Neuronal stem cell (in vitro differentiated cells): Measurements from ENCODE around the gene MMP14.

Experiments
- DNase-seq: peaks from one replicate; pipeline ENCODE4 v3.0.0-alpha.2; 2013; ENCODE audit warnings: low spot score
- H2AFZ ChIP-seq: one replicate; pipeline ENCODE4 v1.6.1; 2013; ENCODE audit warnings: mild to moderate bottlenecking, low read length, inconsistent platforms
- H2AK5ac ChIP-seq: 2 replicates; pipeline ENCODE4 v1.6.1; 2013; ENCODE audit warnings: low read depth, mild to moderate bottlenecking, inconsistent platforms, low read length, moderate library complexity, mixed read lengths
- H2BK120ac ChIP-seq: 2 replicates; pipeline ENCODE4 v1.6.1; 2013; ENCODE audit warnings: low read depth, mild to moderate bottlenecking, inconsistent platforms, low read length, moderate library complexity, mixed read lengths
- H2BK12ac ChIP-seq: one replicate; pipeline ENCODE4 v1.6.1; 2013; ENCODE audit warnings: low read length, inconsistent platforms
- H2BK15ac ChIP-seq: 2 replicates; pipeline ENCODE4 v1.6.1; 2013; ENCODE audit warnings: mild to moderate bottlenecking, low read length, inconsistent platforms, mixed read lengths
- H2BK5ac ChIP-seq: one replicate; pipeline ENCODE4 v1.6.1; 2013; ENCODE audit warnings: inconsistent platforms, mild to moderate bottlenecking, low read length, moderate library complexity
- H3K14ac ChIP-seq: one replicate; pipeline ENCODE4 v1.6.1; 2013; ENCODE audit warnings: low read length, inconsistent platforms
- H3K18ac ChIP-seq: 2 replicates; pipeline ENCODE4 v1.6.1; 2013; ENCODE audit warnings: low read length, inconsistent platforms
- H3K23ac ChIP-seq: 2 replicates; pipeline ENCODE4 v1.6.1; 2013; ENCODE audit warnings: low read depth, mild to moderate bottlenecking, mixed read lengths, low read length, inconsistent platforms; ENCODE audit not compliant: poor library complexity
- H3K27ac ChIP-seq: replicated peaks from 3 replicates; pipeline ENCODE4 v1.5.1; 2013; ENCODE audit warnings: low read length, inconsistent platforms
- H3K27me3 ChIP-seq, 3 experiments: 2 replicates each; pipeline ENCODE4 v1.6.1; 2013; ENCODE audit warnings: low read length in 3 of 3, mild to moderate bottlenecking in 2 of 3, inconsistent platforms in 1 of 3, low read depth in 1 of 3, mixed read lengths in 1 of 3, moderate library complexity in 1 of 3; ENCODE audit not compliant: control insufficient read depth in 3 of 3, insufficient read depth in 3 of 3
- H3K36me3 ChIP-seq, 2 donors: replicated peaks in 1 of 2; 2 replicates each; pipeline ENCODE4 v1.6.1; 2013; ENCODE audit warnings: low read length in 2 of 2; ENCODE audit not compliant: control insufficient read depth in 2 of 2, insufficient read depth in 2 of 2
- H3K4ac ChIP-seq: 2 replicates; pipeline ENCODE4 v1.6.1; 2013; ENCODE audit warnings: inconsistent platforms, mild to moderate bottlenecking, low read length, moderate library complexity
- H3K4me1 ChIP-seq, 2 donors: 1 replicate in 1 of 2; 2 replicates in 1 of 2; pipeline ENCODE4 v1.6.1; 2013; ENCODE audit warnings: low read length in 2 of 2, low read depth in 1 of 2; ENCODE audit not compliant: control insufficient read depth in 2 of 2, insufficient read depth in 1 of 2
- H3K4me2 ChIP-seq: one replicate; pipeline ENCODE4 v1.6.1; 2013; ENCODE audit warnings: mild to moderate bottlenecking, low read length, inconsistent platforms; ENCODE audit not compliant: insufficient read depth, poor library complexity, severe bottlenecking
- H3K4me3 ChIP-seq, 2 donors: 2 replicates each; pipeline ENCODE4 v1.5.1; 2013; ENCODE audit warnings: low read length in 2 of 2, mild to moderate bottlenecking in 2 of 2, inconsistent platforms in 1 of 2, moderate library complexity in 1 of 2
- H3K79me1 ChIP-seq: one replicate; pipeline ENCODE4 v1.6.1; 2013; ENCODE audit warnings: low read depth, mild to moderate bottlenecking, inconsistent platforms, low read length, moderate library complexity
- H3K9ac ChIP-seq: one replicate; pipeline ENCODE4 v1.6.1; 2013; ENCODE audit warnings: mild to moderate bottlenecking, low read depth, low read length, inconsistent platforms; ENCODE audit not compliant: poor library complexity
- H3K9me3 ChIP-seq, 2 donors: replicated peaks in 1 of 2; 2 replicates each; pipeline versions ENCODE3 to v1.6.1; 2013; ENCODE audit warnings: low read length in 2 of 2, mild to moderate bottlenecking in 2 of 2, inconsistent platforms in 1 of 2, low read depth in 1 of 2, mixed read lengths in 1 of 2, moderate library complexity in 1 of 2; ENCODE audit not compliant: control insufficient read depth in 2 of 2, insufficient read depth in 1 of 2
- H4K8ac ChIP-seq: one replicate; pipeline ENCODE4 v1.6.1; 2013; ENCODE audit warnings: low read depth, mild to moderate bottlenecking, inconsistent platforms, low read length, moderate library complexity
- H4K91ac ChIP-seq: one replicate; pipeline ENCODE4 v1.6.1; 2013; ENCODE audit warnings: low read length, low read depth, mild to moderate bottlenecking, inconsistent platforms; ENCODE audit not compliant: poor library complexity
- WGBS, 2 donors: extraction: QIAGEN DNeasy Blood & Tissue Kit; methylation state at CpG; one replicate each; pipeline ENCODE4 v1.1.7; 2013; ENCODE audit warnings: missing lambda C conversion rate in 2 of 2, mixed read lengths in 1 of 2; ENCODE audit not compliant: insufficient read length in 2 of 2, insufficient replicate concordance in 1 of 2; ENCODE audit errors: extremely low coverage in 2 of 2; 5-methylcytosine and 5-hydroxymethylcytosine counted together

Gene MMP14

DNA sequence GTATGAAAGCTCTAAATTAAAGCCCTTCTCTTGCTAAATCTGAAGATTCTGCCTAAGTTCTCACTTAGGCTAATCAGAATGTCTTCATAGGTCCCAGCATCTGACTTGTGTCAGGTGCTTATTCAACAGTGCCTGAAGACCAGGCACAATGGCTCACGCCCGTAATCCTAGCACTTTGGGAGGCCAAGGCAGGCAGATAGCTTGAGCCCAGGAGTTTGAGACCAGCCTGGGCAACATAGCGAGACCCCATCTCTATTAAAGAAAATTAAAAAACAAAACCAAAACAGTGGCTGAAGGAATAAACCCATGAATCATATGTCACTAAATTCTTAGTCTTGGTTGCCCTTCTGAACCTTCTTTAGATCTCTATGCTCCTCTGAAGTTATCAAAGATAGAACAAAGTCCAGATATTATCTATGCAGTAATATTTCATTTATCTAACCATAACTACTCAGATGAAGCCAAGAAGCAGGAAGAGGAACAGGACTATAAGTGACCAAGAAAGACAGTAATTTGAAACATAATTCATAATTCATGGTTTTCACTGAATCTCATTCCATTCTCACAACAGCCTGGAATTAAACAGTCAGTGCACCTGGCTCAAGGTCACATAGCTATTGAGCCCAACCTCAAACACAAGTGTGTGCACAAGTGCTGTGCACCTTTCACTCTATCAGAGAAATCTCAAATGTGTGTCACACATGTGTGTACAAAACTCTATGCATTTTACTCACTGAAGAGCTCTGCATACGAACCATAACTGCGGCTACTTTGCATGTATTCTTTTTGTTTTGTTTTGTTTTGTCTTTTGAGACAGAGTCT lies 27.8 kb upstream of the MMP14 start:
- no CpG with 5 or more reads among the region's 5 CpGs for WGBS, 2 donors

DNA sequence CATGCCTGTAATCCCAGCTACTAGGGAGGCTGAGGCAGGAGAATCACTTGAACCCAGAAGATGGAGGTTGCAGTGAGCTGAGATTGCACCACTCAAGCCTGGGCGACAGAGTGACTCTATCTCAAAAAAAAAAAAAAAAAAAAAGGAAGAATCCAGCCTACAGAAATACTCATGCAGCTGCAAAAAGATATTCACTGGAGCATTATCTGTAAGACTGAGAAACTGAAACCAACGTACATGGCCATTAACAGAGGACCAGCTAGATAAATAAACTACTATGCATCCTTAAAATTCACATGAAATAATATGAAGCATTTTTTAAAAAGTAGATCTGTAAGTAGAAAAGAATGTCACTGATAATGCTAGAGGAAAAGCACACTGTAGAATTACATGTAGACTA lies 24.7 kb upstream of the MMP14 start:
- no peak overlapping the region for H3K4me2 ChIP-seq
- no peak overlapping the region for H2AFZ ChIP-seq
- H3K9me3 ChIP-seq, result no peaks in the 10 kb centered on the region
- H3K9ac ChIP-seq, result no peak overlapping the region
- no peaks in the 10 kb centered on the region for H3K79me1 ChIP-seq
- H3K27ac ChIP-seq, result no peak overlapping the region
- H2BK15ac ChIP-seq, result no peak overlapping the region
- H3K4me3 ChIP-seq, result no peak overlapping the region
- H2BK12ac ChIP-seq, result no peak overlapping the region
- H4K8ac ChIP-seq, result no peak overlapping the region
- H3K4ac ChIP-seq, result no peak overlapping the region
- WGBS, 2 donors, result no CpG with 5 or more reads among the region's 2 CpGs
- peaks cover 8 to 11% of the 10 kb centered on the region in 2 donors for H3K4me1 ChIP-seq
- no peak overlapping the region for H2BK5ac ChIP-seq
- no peaks in the 10 kb centered on the region for H3K27me3 ChIP-seq
- H2AK5ac ChIP-seq, result no peak overlapping the region
- H3K18ac ChIP-seq, result no peak overlapping the region
- H4K91ac ChIP-seq, result no peak overlapping the region
- no peaks in the 10 kb centered on the region for H3K36me3 ChIP-seq
- H3K23ac ChIP-seq, result no peak overlapping the region
- no peak overlapping the region for H3K14ac ChIP-seq
- no peak for DNase-seq
- H2BK120ac ChIP-seq, result no peak overlapping the region

More for the DNA sequence above, 27.8 kb upstream of the MMP14 start:
- Histone ChIP-seq H3K9ac (no peak overlapping the region), H3K4ac (no peak overlapping the region), H3K14ac (no peak overlapping the region), H2BK120ac (no peak overlapping the region), H2BK12ac (no peak overlapping the region), H2AK5ac (no peak overlapping the region), H2AFZ (no peak overlapping the region), H2BK5ac (no peak overlapping the region), H3K36me3 (no peaks in the 10 kb centered on the region), H3K18ac (no peak overlapping the region), H3K9me3 (no peaks in the 10 kb centered on the region), H3K23ac (no peak overlapping the region), H2BK15ac (no peak overlapping the region), H3K4me1 (no peaks in the 10 kb centered on the region), H4K91ac (no peak overlapping the region), H3K4me2 (no peak overlapping the region), H4K8ac (no peak overlapping the region), H3K27ac (no peak overlapping the region), H3K79me1 (no peaks in the 10 kb centered on the region), H3K27me3 (peaks cover 0 to 1% (median 0%) of the 10 kb centered on the region in 3 experiments), H3K4me3 (no peak overlapping the region)
- DNase-seq, result no peak

DNA sequence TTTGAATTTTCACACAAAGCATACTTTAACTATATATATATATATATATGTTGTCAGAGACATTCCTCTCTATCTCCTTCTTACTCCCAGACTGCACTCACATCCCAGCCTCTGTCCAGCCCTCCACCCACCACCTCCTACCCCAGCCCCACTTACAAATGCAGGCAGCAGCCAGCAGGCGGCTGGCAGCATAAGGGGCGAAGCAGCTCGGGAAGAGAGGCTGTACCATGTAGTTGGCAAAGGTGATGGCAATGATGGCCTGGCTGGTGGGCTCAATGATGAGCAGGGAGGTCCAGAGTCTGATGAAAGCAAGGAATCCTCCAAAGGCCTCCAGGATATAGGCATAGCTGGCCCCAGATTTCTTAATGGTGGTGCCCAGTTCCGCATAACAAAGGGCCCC lies 23.6 kb upstream of the MMP14 start:
- Histone ChIP-seq H2AFZ (no peak overlapping the region), H3K27me3 (no peaks in the 10 kb centered on the region), H4K91ac (no peak overlapping the region), H3K4me1 (peaks cover 8 to 11% of the 10 kb centered on the region in 2 donors), H2AK5ac (no peak overlapping the region), H3K4me2 (no peak overlapping the region), H3K79me1 (no peaks in the 10 kb centered on the region), H3K18ac (no peak overlapping the region), H3K27ac (no peak overlapping the region), H3K9ac (no peak overlapping the region), H3K36me3 (no peaks in the 10 kb centered on the region), H3K4ac (no peak overlapping the region), H3K4me3 (no peak overlapping the region), H3K14ac (no peak overlapping the region), H2BK12ac (no peak overlapping the region), H2BK120ac (no peak overlapping the region), H2BK5ac (no peak overlapping the region), H3K23ac (no peak overlapping the region), H3K9me3 (no peaks in the 10 kb centered on the region), H4K8ac (no peak overlapping the region), H2BK15ac (no peak overlapping the region)
- no peak for DNase-seq
- WGBS, 2 donors, result no CpG with 5 or more reads among the region's 4 CpGs

DNA sequence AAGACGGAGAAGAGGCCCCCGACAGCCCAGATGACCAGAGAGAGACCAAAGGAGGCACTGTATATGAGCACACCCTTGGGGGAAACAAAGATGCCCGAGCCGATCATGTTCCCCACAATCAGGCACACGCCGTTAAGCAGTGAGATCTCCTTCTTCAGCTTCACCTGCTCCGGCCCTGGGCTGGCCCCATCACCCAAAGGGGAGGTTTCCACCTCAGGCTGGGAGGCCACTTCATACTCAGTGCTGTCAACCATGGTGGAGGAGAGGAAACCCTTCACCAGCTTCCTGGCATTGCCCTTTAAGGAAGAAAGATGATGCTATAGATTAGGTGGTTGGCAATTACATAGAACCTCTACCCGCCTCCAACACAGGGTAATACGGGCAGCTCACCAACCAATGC lies 23.2 kb upstream of the MMP14 start:
- no peak overlapping the region for H3K4me3 ChIP-seq
- no CpG with 5 or more reads among the region's 9 CpGs for WGBS, 2 donors

More for the DNA sequence above, 23.2 kb upstream of the MMP14 start:
- Histone ChIP-seq H3K4me2 (no peak overlapping the region), H2BK12ac (no peak overlapping the region), H3K9ac (no peak overlapping the region), H3K23ac (no peak overlapping the region), H2BK15ac (no peak overlapping the region), H4K8ac (no peak overlapping the region), H2AK5ac (no peak overlapping the region), H3K27ac (no peak overlapping the region), H2BK5ac (no peak overlapping the region), H3K18ac (peak overlapping the region; percentile 19), H3K79me1 (no peaks in the 10 kb centered on the region), H4K91ac (no peak overlapping the region), H3K4me1 (peaks cover 8 to 11% of the 10 kb centered on the region in 2 donors), H3K14ac (no peak overlapping the region), H3K9me3 (no peaks in the 10 kb centered on the region), H3K4ac (no peak overlapping the region), H3K27me3 (no peaks in the 10 kb centered on the region), H2AFZ (no peak overlapping the region), H2BK120ac (no peak overlapping the region), H3K36me3 (no peaks in the 10 kb centered on the region)
- DNase-seq, result no peak
